Ishikawa (cell line): Measurements from ENCODE around the gene FNDC11.

ENCODE experiments used
- CEBPB ChIP-seq: IDR thresholded peaks from 2 replicates; pipeline ENCODE4 v1.6.1; 2012
- EGR1 ChIP-seq: IDR thresholded peaks from 2 replicates; pipeline ENCODE4 v1.6.1; 2012
- EP300 ChIP-seq: IDR thresholded peaks from 2 replicates; pipeline ENCODE4 v1.6.1; 2012; ENCODE audit warnings: borderline replicate concordance
- MAX ChIP-seq: IDR thresholded peaks from 2 replicates; pipeline ENCODE4 v1.6.1; 2012
- NFIC ChIP-seq: IDR thresholded peaks from 2 replicates; pipeline ENCODE4 v1.6.1; 2012
- REST ChIP-seq: IDR thresholded peaks from 2 replicates; pipeline ENCODE4 v1.6.1; 2012; ENCODE audit warnings: low read depth, mild to moderate bottlenecking
- TAF1 ChIP-seq: IDR thresholded peaks from 2 replicates; pipeline ENCODE4 v1.6.1; 2012; ENCODE audit warnings: low read depth, mild to moderate bottlenecking
- TEAD4 ChIP-seq: IDR thresholded peaks from 2 replicates; pipeline ENCODE4 v1.6.1; 2012
- YY1 ChIP-seq: IDR thresholded peaks from 2 replicates; pipeline ENCODE4 v1.6.1; 2012; ENCODE audit warnings: low read depth

- TF ChIP-seq REST (no peak), NFIC (no peak), MAX (no peak), EP300 (no peak), YY1 (no peak), TAF1 (no peak), CEBPB (no peak), TEAD4 (no peak), EGR1 (no peak)
These were observed 44.8 kb downstream of the FNDC11 start for GRCh38 chr20:63598479-63599395.
